K562 (cell line): ENCODE results near the gene SCAMP1. TPM values are rescaled to one million over a fixed set of nuclear protein-coding genes. Genes with fewer than 3 reads are reported as not detected.

ENCODE experiments used
- CBX5 ChIP-seq: IDR thresholded peaks from 2 replicates; pipeline ENCODE4 v1.6.1; 2014; ENCODE audit warnings: low read depth, borderline replicate concordance
- CHD4 ChIP-seq: fragments of 200-600 bp; sonication (generic); IDR thresholded peaks from 3 replicates; pipeline ENCODE4 v1.6.1; 2012; ENCODE audit warnings: low read depth, mild to moderate bottlenecking, mixed read lengths, low read length, inconsistent platforms; ENCODE audit not compliant: insufficient read depth, insufficient replicate concordance, poor library complexity, severe bottlenecking
- FOXP1 ChIP-seq: sonication (generic); formaldehyde crosslinking; IDR thresholded peaks from 2 replicates; pipeline ENCODE4 v1.8.0; 2022; ENCODE audit warnings: mild to moderate bottlenecking, missing genetic modification reagents
- HMG20B ChIP-seq: fragments of 250-450 bp; sonication (Bioruptor Pico); IDR thresholded peaks from 2 replicates; pipeline ENCODE4 v1.5.0; 2021; ENCODE audit warnings: mild to moderate bottlenecking
- HNRNPH1 ChIP-seq: fragments of 200-400 bp; formaldehyde crosslinking; optimal IDR thresholded peaks from 2 replicates; pipeline ENCODE3; 2017; ENCODE audit warnings: low read depth, mild to moderate bottlenecking, low read length, moderate library complexity
- MEF2D ChIP-seq: conservative IDR thresholded peaks from 2 replicates; pipeline ENCODE4 v1.6.1; 2016; ENCODE audit warnings: low read depth, missing genetic modification characterization, missing compliant biosample characterization
- NCOA2 ChIP-seq, 2 experiments: fragments of 450-650 bp; IDR thresholded peaks; 2 replicates each; pipeline ENCODE4 v1.6.1; 2018; ENCODE audit warnings: mild to moderate bottlenecking in 2 of 2, moderate library complexity in 1 of 2; ENCODE audit not compliant: partially characterized antibody in 2 of 2
- NCOA4 ChIP-seq: fragments of 450-650 bp; IDR thresholded peaks from 2 replicates; pipeline ENCODE4 v1.6.1; 2018; ENCODE audit warnings: mild to moderate bottlenecking; ENCODE audit not compliant: partially characterized antibody
- NEUROD1 ChIP-seq: fragments of 150-350 bp; IDR thresholded peaks from 2 replicates; pipeline ENCODE4 v1.6.1; 2014; ENCODE audit warnings: borderline replicate concordance, low read length, low read depth; ENCODE audit not compliant: partially characterized antibody
- PHTF2 ChIP-seq: fragments of 250-450 bp; sonication (Bioruptor Pico); IDR thresholded peaks from 2 replicates; pipeline ENCODE4 v1.5.0; 2021; ENCODE audit warnings: mild to moderate bottlenecking
- SMAD4 ChIP-seq: fragments of 250-450 bp; sonication (Bioruptor Pico); conservative IDR thresholded peaks from 2 replicates; pipeline ENCODE4 v1.8.0; 2021; ENCODE audit warnings: inconsistent platforms, mild to moderate bottlenecking, moderate library complexity
- YBX1 ChIP-seq: fragments of 450-650 bp; IDR thresholded peaks from 2 replicates; pipeline ENCODE4 v1.7.1; 2016; ENCODE audit warnings: mild to moderate bottlenecking
- ZNF197 ChIP-seq: fragments of 200-800 bp; sonication (Bioruptor generic); IDR thresholded peaks from 2 replicates; pipeline ENCODE4 v1.6.1; 2016; ENCODE audit warnings: low read depth, missing genetic modification characterization, missing compliant biosample characterization
- ZNF696 ChIP-seq: fragments of 250-450 bp; sonication (Bioruptor Pico); conservative IDR thresholded peaks from 2 replicates; pipeline ENCODE4 v1.4.0; 2020; ENCODE audit warnings: mild to moderate bottlenecking, moderate library complexity
- ZNF699 ChIP-seq: fragments of 250-450 bp; sonication (Bioruptor Pico); IDR thresholded peaks from 2 replicates; pipeline ENCODE4 v1.8.0; 2021; ENCODE audit warnings: mild to moderate bottlenecking, moderate library complexity; ENCODE audit not compliant: insufficient replicate concordance
- polyA plus RNA-seq, 8 experiments: library from polyadenylated mRNA; depleted of rRNA in 4 of 8; stranded (reverse) in 5 of 8; unstranded in 3 of 8; fragments of >200 nt; fragmentation: Nextera tagmentation in 2 of 8; fragmentation: Illumina TruSeq in 1 of 8; extraction: Ambion mirVana in 2 of 8; extraction: Trizol in 1 of 8; gene quantifications; 2 replicates each; pipeline versions ENCODE4 v1.2.1 to v1.2.3, GENCODE V29; 2011 to 2014; ENCODE audit warnings: inconsistent platforms in 1 of 8, missing spikeins in 1 of 8
- total RNA-seq, 7 experiments: library from RNA; depleted of rRNA in 6 of 7; stranded (reverse); fragments of >200 nt in 6 of 7; fragmentation: Illumina TruSeq in 2 of 7; extraction: Trizol in 2 of 7; gene quantifications; 2 replicates each; pipeline versions ENCODE4 v1.2.1 to v1.2.3, GENCODE V29; 2011 to 2021; ENCODE audit warnings: low replicate concordance in 1 of 7
- TF ChIP-seq, protein P1 (sequence below): sonication (generic); formaldehyde crosslinking; IDR thresholded peaks from 2 replicates; pipeline ENCODE4 v1.8.0; 2022; ENCODE audit warnings: missing genetic modification reagents, mild to moderate bottlenecking, moderate library complexity, borderline replicate concordance
- TF ChIP-seq, protein P2 (sequence below), 2 experiments: fragments of 450-650 bp; conservative IDR thresholded peaks; 2 replicates each; pipeline ENCODE4 v1.6.1; 2017; ENCODE audit warnings: mild to moderate bottlenecking in 2 of 2, moderate library complexity in 2 of 2
- TF ChIP-seq, protein P3 (sequence below): fragments of 250-450 bp; sonication (Bioruptor Pico); IDR thresholded peaks from 2 replicates; pipeline ENCODE4 v1.4.0; 2020; ENCODE audit warnings: mild to moderate bottlenecking

Gene SCAMP1
- total and polyA plus RNA-seq, 9 of the 15 experiments (the other 6 are each of a cell fraction or from before 2014, with no cell fraction given), result 5.4 to 23.9 (median 13.8) TPM

DNA sequence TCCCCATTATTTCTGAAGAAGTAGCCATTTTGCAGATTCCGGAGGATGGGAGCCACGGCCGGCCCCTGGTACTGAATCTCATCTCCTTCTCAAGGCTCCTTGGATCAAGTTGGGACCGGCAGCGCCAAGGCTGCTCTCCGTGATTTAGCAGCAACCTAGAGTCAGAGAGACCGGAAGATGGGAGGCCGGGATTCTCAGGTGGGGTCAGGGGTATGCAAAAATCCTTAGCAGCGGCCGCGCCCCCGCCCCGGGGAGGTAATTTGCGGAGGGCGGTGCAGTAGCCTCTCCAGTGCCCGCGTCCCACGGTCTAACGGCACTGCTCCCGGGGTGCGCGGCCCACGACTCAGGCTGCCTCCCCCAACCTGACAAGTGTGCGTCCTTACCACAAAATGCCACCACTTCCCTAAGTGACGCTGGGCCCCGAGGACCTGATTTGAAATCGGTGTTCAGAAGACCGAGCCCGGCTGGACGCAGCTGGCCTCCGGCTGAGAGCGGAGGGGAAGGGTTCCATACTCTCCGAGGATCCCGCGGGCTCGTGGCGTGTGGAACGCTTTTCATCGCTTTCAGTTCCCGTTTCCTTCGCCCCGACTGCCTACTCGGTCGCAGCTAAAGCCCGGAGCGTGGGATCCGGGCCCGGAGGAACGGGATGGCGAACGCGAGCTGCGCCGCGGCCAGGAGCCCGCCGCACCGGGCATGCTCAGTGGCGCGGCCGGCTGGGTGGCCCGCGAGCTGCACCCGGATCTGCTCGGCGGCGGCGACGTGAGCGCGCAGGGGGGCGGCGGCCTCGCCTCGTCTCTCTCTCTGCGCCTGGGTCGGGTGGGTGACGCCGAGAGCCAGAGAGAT lies at the start of gene SCAMP1 (continued):
- TF ChIP-seq SMAD4 (0 out of 2 replicates have a peak, but pooled peaks have one; percentile 18), NCOA4 (no peak), HMG20B (CRISPR knock-in tag) (no peak), FOXP1 (CRISPR knock-in tag) (peak; percentile 68; the same call in 1 of the 2 replicates), HNRNPH1 (no peak), NCOA2 (IDR thresholded peaks at IDR 0.05; ENCODE audit: partially characterized antibody in 2 of 2) (no peak), PHTF2 (CRISPR knock-in tag) (no peak), ZNF696 (CRISPR knock-in tag) (no peak), ZNF699 (CRISPR knock-in tag) (no peak), NEUROD1 (peak; percentile 99), YBX1 (no peak), CHD4 (no peak), CBX5 (no peak), ZNF197 (CRISPR knock-in tag) (0 out of 2 replicates have a peak, but pooled peaks have one; percentile 32), MEF2D (tag) (no peak)
- TF ChIP-seq, protein P1, sequence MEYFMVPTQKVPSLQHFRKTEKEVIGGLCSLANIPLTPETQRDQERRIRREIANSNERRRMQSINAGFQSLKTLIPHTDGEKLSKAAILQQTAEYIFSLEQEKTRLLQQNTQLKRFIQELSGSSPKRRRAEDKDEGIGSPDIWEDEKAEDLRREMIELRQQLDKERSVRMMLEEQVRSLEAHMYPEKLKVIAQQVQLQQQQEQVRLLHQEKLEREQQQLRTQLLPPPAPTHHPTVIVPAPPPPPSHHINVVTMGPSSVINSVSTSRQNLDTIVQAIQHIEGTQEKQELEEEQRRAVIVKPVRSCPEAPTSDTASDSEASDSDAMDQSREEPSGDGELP (CRISPR knock-in tag), result peak; percentile 36; the same call in 1 of the 2 replicates
- TF ChIP-seq, protein P2, sequence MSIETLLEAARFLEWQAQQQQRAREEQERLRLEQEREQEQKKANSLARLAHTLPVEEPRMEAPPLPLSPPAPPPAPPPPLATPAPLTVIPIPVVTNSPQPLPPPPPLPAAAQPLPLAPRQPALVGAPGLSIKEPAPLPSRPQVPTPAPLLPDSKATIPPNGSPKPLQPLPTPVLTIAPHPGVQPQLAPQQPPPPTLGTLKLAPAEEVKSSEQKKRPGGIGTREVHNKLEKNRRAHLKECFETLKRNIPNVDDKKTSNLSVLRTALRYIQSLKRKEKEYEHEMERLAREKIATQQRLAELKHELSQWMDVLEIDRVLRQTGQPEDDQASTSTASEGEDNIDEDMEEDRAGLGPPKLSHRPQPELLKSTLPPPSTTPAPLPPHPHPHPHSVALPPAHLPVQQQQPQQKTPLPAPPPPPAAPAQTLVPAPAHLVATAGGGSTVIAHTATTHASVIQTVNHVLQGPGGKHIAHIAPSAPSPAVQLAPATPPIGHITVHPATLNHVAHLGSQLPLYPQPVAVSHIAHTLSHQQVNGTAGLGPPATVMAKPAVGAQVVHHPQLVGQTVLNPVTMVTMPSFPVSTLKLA (conservative IDR thresholded peaks at IDR 0.05), result peak; percentile 76 to 80
- TF ChIP-seq, protein P3, sequence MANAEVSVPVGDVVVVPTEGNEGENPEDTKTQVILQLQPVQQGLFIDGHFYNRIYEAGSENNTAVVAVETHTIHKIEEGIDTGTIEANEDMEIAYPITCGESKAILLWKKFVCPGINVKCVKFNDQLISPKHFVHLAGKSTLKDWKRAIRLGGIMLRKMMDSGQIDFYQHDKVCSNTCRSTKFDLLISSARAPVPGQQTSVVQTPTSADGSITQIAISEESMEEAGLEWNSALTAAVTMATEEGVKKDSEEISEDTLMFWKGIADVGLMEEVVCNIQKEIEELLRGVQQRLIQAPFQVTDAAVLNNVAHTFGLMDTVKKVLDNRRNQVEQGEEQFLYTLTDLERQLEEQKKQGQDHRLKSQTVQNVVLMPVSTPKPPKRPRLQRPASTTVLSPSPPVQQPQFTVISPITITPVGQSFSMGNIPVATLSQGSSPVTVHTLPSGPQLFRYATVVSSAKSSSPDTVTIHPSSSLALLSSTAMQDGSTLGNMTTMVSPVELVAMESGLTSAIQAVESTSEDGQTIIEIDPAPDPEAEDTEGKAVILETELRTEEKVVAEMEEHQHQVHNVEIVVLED (CRISPR knock-in tag), result peak; percentile 85
